HepG2 (cell line): ENCODE measurements around the gene ACE. TPM values are rescaled to one million over a fixed set of nuclear protein-coding genes. Genes with fewer than 3 reads are reported as not detected.

Source experiments
- DBP ChIP-seq: sonication (generic); formaldehyde crosslinking; IDR thresholded peaks from 2 replicates; pipeline ENCODE4 v1.4.0; 2020; ENCODE audit warnings: missing genetic modification reagents; ENCODE audit errors: not compliant biosample characterization
- FOSL1 ChIP-seq: sonication (generic); formaldehyde crosslinking; IDR thresholded peaks from 2 replicates; pipeline ENCODE4 v1.9.0; 2021; ENCODE audit warnings: missing genetic modification reagents, borderline replicate concordance
- FOXA3 ChIP-seq: IDR thresholded peaks from 2 replicates; pipeline ENCODE4 v1.6.1; 2016; ENCODE audit warnings: missing genetic modification reagents, missing compliant biosample characterization
- FOXO1 ChIP-seq: sonication (generic); formaldehyde crosslinking; IDR thresholded peaks from 2 replicates; pipeline ENCODE4 v1.4.0; 2020; ENCODE audit warnings: missing genetic modification reagents
- HNRNPK ChIP-seq: fragments of 200-400 bp; formaldehyde crosslinking; IDR thresholded peaks from 2 replicates; pipeline ENCODE4 v1.6.1; 2018; ENCODE audit warnings: low read length, low read depth, moderate library complexity, mild to moderate bottlenecking; ENCODE audit not compliant: poor library complexity, severe bottlenecking
- HOXD1 ChIP-seq: sonication (generic); formaldehyde crosslinking; IDR thresholded peaks from 2 replicates; pipeline ENCODE4 v1.5.0; 2020; ENCODE audit warnings: missing genetic modification reagents
- IKZF5 ChIP-seq: IDR thresholded peaks from 2 replicates; pipeline ENCODE4 v1.6.1; 2018; ENCODE audit warnings: missing genetic modification reagents, mild to moderate bottlenecking, missing compliant biosample characterization
- KLF11 ChIP-seq: IDR thresholded peaks from 2 replicates; pipeline ENCODE4 v1.6.1; 2016; ENCODE audit warnings: missing compliant biosample characterization
- MIER3 ChIP-seq: IDR thresholded peaks from 2 replicates; pipeline ENCODE4 v1.6.1; 2016; ENCODE audit warnings: missing compliant biosample characterization, borderline replicate concordance
- MTA3 ChIP-seq: sonication (generic); formaldehyde crosslinking; IDR thresholded peaks from 2 replicates; pipeline ENCODE4 v1.4.0; 2020; ENCODE audit warnings: missing genetic modification reagents
- MXD4 ChIP-seq: IDR thresholded peaks from 2 replicates; pipeline ENCODE4 v1.6.1; 2016; ENCODE audit warnings: mild to moderate bottlenecking, missing biosample characterization, missing genetic modification reagents
- NPAS2 ChIP-seq: sonication (generic); formaldehyde crosslinking; IDR thresholded peaks from 2 replicates; pipeline ENCODE4 v1.8.0; 2022; ENCODE audit warnings: mild to moderate bottlenecking, missing genetic modification reagents, borderline replicate concordance
- NR2F1 ChIP-seq, 2 experiments: fragments of 450-650 bp in 1 of 2; formaldehyde crosslinking in 1 of 2; IDR thresholded peaks; 2 replicates each; pipeline versions ENCODE4 v1.5.0 to v1.6.1; 2016 to 2020; ENCODE audit warnings: mild to moderate bottlenecking in 1 of 2, missing compliant biosample characterization in 1 of 2, missing genetic modification reagents in 1 of 2, moderate library complexity in 1 of 2
- PRDM15 ChIP-seq: sonication (generic); formaldehyde crosslinking; IDR thresholded peaks from 2 replicates; pipeline ENCODE4 v1.4.0; 2020; ENCODE audit warnings: missing genetic modification reagents
- TGIF2 ChIP-seq: IDR thresholded peaks from 2 replicates; pipeline ENCODE4 v1.6.1; 2016; ENCODE audit warnings: control low read depth, missing compliant biosample characterization
- TMF1 ChIP-seq: sonication (generic); formaldehyde crosslinking; IDR thresholded peaks from 2 replicates; pipeline ENCODE4 v1.8.1; 2022; ENCODE audit warnings: low read depth, missing genetic modification reagents
- ZFYVE20 ChIP-seq: sonication (generic); formaldehyde crosslinking; IDR thresholded peaks from 2 replicates; pipeline ENCODE4 v1.8.0; 2023; ENCODE audit warnings: low read depth, mild to moderate bottlenecking, moderate library complexity, missing genetic modification reagents, borderline replicate concordance
- ZMAT5 ChIP-seq: sonication (generic); formaldehyde crosslinking; IDR thresholded peaks from 2 replicates; pipeline ENCODE4 v1.5.0; 2020; ENCODE audit warnings: mild to moderate bottlenecking, low read depth, missing genetic modification reagents, borderline replicate concordance
- ZNF101 ChIP-seq: sonication (generic); formaldehyde crosslinking; IDR thresholded peaks from 2 replicates; pipeline ENCODE4 v1.4.0; 2020; ENCODE audit warnings: mild to moderate bottlenecking, low read depth, missing genetic modification reagents, borderline replicate concordance
- polyA plus RNA-seq, 8 experiments: library from polyadenylated mRNA; depleted of rRNA in 3 of 8; stranded (reverse) in 7 of 8; unstranded in 1 of 8; fragments of >200 nt; fragmentation: Illumina TruSeq in 4 of 8; extraction: Trizol in 4 of 8; gene quantifications; 2 replicates each; pipeline versions ENCODE4 v1.2.1 to v1.2.3, GENCODE V29; 2011 to 2016; ENCODE audit warnings: low read depth in 4 of 8, missing spikeins in 1 of 8, mixed read lengths in 1 of 8; ENCODE audit not compliant: insufficient read depth in 1 of 8
- total RNA-seq, 5 experiments: library from RNA; depleted of rRNA; stranded (reverse); fragments of >200 nt; fragmentation: Illumina TruSeq; extraction: Trizol; gene quantifications; 2 replicates each; pipeline ENCODE4 v1.2.3, GENCODE V29; 2016; ENCODE audit warnings: low read depth in 1 of 5
- TF ChIP-seq, protein P1 (sequence below): sonication (generic); formaldehyde crosslinking; IDR thresholded peaks from 2 replicates; pipeline ENCODE4; 2020; ENCODE audit warnings: missing genetic modification reagents, mild to moderate bottlenecking, borderline replicate concordance

The ACE gene
- total and polyA plus RNA-seq, 2 of the 13 experiments (the other 11 are each of a cell fraction or from before 2014, with no cell fraction given): 0.08 to 0.13 TPM

DNA sequence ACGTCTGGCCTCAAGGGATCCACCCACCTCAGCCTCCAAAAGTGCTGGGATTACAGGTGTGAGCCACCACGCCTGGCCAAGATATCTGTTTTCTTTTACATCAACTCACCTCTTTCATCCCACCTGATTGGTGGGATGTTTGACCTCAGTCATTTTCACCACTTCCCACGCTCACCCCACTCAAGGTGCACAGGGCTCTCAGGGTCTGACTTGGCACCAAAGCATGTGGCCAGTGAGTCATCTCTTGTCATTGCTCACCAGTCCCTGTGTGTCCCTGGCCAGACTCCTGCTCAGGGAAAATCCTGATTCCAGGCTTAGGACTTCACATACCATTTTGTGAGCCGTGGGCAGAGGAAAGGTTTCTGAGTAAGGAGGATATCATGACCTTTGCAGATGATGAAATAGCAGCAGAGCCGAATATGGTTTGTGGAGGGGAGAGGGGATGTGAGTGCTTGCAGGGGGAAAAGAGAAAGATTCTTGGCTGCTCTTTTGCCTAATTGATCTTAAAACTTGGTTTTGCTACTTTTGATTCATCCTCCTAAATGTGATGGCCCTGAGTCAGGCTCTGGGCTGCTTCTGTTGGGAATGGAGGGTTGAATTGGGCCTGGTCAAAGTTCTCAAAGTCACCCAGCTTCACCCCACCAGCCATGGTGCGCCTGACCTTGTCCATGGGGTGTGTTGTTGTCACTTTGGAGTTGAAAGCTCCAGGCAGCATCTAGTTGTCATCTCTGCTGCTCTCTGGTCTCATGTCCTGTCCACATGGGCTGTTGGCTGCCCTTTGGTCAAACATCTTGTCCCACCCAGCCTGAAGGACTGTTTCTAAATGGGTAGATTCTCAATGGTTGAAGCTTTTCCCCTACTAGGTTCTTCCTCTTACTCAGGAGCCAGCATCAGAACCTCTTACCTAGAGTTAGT is 40.3 kb downstream of the ACE start (continued):
- TF ChIP-seq MIER3: peak; percentile 62
- no peak for TF ChIP-seq HOXD1 (CRISPR knock-in tag)
- peak; percentile 35; the same call in 1 of the 2 replicates for TF ChIP-seq TGIF2 (CRISPR knock-in tag)
- no peak for TF ChIP-seq ZFYVE20 (CRISPR knock-in tag)
- no peak for TF ChIP-seq DBP
- TF ChIP-seq FOXA3 (CRISPR knock-in tag): peak; percentile 74
- no peak for TF ChIP-seq HNRNPK
- TF ChIP-seq NR2F1 (CRISPR knock-in tag; IDR thresholded peaks at IDR 0.05): peak; percentile 47 to 49; a peak in 3 of 4 replicates
- TF ChIP-seq FOXO1 (CRISPR knock-in tag): peak; percentile 92
- TF ChIP-seq, protein P1, sequence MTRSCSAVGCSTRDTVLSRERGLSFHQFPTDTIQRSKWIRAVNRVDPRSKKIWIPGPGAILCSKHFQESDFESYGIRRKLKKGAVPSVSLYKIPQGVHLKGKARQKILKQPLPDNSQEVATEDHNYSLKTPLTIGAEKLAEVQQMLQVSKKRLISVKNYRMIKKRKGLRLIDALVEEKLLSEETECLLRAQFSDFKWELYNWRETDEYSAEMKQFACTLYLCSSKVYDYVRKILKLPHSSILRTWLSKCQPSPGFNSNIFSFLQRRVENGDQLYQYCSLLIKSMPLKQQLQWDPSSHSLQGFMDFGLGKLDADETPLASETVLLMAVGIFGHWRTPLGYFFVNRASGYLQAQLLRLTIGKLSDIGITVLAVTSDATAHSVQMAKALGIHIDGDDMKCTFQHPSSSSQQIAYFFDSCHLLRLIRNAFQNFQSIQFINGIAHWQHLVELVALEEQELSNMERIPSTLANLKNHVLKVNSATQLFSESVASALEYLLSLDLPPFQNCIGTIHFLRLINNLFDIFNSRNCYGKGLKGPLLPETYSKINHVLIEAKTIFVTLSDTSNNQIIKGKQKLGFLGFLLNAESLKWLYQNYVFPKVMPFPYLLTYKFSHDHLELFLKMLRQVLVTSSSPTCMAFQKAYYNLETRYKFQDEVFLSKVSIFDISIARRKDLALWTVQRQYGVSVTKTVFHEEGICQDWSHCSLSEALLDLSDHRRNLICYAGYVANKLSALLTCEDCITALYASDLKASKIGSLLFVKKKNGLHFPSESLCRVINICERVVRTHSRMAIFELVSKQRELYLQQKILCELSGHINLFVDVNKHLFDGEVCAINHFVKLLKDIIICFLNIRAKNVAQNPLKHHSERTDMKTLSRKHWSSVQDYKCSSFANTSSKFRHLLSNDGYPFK (CRISPR knock-in tag): no peak
- TF ChIP-seq ZMAT5 (CRISPR knock-in tag): no peak
- TF ChIP-seq TMF1: no peak
- no peak for TF ChIP-seq MTA3 (CRISPR knock-in tag)
- TF ChIP-seq KLF11 (CRISPR knock-in tag): no peak
- 0 out of 2 replicates have a peak, but pooled peaks have one; percentile 56 for TF ChIP-seq MXD4 (CRISPR knock-in tag)
- no peak for TF ChIP-seq NPAS2 (CRISPR knock-in tag)
- TF ChIP-seq PRDM15 (CRISPR knock-in tag): no peak
- TF ChIP-seq IKZF5 (CRISPR knock-in tag): peak; percentile 84
- TF ChIP-seq FOSL1 (CRISPR knock-in tag): no peak
- no peak for TF ChIP-seq ZNF101 (CRISPR knock-in tag)
